ENCODE measurements around the gene DUSP15.

Gene DUSP15

DNA sequence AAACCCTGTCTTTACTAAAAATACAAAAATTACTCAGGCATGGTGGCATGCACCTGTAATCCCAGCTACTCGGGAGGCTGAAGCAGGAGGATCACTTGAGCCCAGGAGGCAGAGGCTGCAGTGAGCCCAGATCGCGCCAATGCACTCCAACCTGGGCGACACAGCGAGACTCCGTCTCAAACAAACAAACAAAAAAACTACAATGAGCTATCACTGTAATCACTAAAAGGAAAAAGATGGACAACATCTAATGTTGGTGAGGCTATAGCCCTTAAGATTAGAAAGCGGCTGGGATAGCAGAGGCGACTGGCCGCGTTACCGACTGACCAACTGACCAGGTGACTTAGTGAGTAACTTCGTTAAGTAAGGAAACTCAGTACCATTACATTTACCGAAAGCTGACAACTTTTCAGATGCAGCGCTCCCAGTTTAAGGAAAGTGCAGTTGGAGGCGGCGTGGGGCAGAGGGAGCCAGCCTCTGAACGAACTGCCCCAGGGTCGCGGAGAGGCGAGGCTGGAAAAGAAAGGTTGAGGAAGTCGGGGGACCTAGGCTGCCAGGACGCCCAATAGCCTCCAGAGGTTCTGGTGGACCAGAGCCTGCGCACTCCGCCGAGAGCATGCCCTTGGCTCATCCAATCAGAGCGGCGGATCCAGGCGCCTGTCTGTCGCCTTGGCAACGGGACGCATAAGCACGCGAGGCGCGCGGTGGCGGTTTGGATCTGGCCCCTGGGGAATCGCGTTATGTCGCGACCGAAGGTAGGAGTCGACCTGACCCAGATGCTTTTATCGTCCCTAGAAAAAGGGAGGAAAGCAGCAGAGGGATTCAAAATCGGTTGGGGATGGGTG lies 9.0 kb upstream of the DUSP15 start:
- TF ChIP-seq, protein P1, sequence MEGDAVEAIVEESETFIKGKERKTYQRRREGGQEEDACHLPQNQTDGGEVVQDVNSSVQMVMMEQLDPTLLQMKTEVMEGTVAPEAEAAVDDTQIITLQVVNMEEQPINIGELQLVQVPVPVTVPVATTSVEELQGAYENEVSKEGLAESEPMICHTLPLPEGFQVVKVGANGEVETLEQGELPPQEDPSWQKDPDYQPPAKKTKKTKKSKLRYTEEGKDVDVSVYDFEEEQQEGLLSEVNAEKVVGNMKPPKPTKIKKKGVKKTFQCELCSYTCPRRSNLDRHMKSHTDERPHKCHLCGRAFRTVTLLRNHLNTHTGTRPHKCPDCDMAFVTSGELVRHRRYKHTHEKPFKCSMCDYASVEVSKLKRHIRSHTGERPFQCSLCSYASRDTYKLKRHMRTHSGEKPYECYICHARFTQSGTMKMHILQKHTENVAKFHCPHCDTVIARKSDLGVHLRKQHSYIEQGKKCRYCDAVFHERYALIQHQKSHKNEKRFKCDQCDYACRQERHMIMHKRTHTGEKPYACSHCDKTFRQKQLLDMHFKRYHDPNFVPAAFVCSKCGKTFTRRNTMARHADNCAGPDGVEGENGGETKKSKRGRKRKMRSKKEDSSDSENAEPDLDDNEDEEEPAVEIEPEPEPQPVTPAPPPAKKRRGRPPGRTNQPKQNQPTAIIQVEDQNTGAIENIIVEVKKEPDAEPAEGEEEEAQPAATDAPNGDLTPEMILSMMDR (IDR thresholded peaks at IDR 0.05; ENCODE audit: low read depth, low read length), result no peak
- Histone ChIP-seq H3K4me3 (ENCODE audit: low read depth, low read length) (peak overlapping the region; percentile 50), H3K27ac (peak overlapping the region; percentile 58), H3K27me3 (ENCODE audit: insufficient read depth, low read depth, severe bottlenecking) (no peaks in the 10 kb centered on the region), H3K9me3 (ENCODE audit: severe bottlenecking) (peaks cover 2% of the 10 kb centered on the region), H3K36me3 (peaks cover 2% of the 10 kb centered on the region; the same call in 1 of the 2 replicates)
- peak; percentile 93 for DNase-seq

DNA sequence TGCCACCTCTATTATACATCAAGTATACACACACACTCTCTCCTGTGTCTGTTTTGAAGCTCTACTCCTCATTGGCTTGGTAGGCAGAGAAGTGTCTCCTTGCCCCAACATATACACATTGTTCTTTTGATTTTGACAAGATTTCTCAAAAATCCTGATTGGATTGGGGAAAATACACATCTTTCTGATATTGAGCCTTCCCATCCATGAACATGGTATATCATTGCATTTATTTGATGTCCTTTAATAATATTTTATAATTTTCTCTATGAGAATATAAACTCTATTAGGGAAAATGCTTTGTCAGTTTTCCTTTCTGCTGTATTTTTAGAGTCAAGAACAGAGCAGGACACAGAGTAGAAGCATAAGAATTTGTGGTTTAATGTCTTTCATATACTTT lies 7.4 kb upstream of the DUSP15 start:
- Histone ChIP-seq H3K4me3 (ENCODE audit: low read depth, low read length) (no peak overlapping the region), H3K27me3 (ENCODE audit: insufficient read depth, low read depth, severe bottlenecking) (no peaks in the 10 kb centered on the region), H3K27ac (no peak overlapping the region), H3K9me3 (ENCODE audit: severe bottlenecking) (no peaks in the 10 kb centered on the region), H3K36me3 (peaks cover 2% of the 10 kb centered on the region; the same call in 1 of the 2 replicates)
- DNase-seq, result no peak
- TF ChIP-seq, protein P1 (IDR thresholded peaks at IDR 0.05; ENCODE audit: low read depth, low read length), result no peak

DNA sequence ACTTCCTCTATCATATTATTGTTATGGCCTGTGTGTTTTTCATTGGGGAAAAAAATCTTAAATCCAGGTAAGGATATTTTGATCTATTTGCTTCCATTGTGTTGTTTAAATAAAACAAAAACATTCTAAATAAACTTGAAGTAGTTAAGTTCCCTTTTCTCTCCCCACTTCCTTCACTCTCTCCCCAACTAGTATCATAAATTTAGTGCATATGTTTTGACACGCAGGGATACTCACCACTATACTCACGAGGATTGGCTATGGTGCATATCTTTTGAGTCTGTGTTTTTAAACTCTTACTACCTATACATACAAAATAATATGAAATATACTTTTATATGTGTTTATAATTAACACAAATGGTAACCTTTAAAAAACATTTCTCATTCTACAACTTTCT lies 5.3 kb upstream of the DUSP15 start:
- DNase-seq, result no peak

DNA sequence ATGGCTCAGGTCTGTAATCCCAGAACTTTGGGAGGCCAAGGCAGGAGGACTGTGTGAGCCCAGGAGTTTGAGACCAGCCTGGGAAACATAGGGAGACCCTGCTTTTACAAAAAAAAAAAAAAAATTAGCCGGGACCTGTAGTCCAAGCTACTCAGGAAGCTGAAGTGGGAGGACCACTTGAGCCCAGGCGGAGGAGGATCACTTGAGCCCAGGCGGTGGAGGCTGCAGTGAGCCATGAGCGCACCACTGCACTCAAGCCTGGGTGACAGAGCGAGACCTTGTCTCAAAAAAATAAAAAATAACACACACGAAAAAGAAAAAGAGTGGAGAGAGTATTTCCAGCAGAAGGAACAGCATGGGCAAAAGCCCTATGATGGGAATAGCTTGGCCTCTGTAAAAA lies 2.1 kb upstream of the DUSP15 start:
- H3K36me3 ChIP-seq, result no peaks in the 10 kb centered on the region; the same call in 1 of the 2 replicates
- DNase-seq, result no peak
- H3K27me3 ChIP-seq (ENCODE audit: insufficient read depth, low read depth, severe bottlenecking), result no peaks in the 10 kb centered on the region
- H3K27ac ChIP-seq, result no peak overlapping the region
- no peak overlapping the region for H3K4me3 ChIP-seq (ENCODE audit: low read depth, low read length)
- H3K9me3 ChIP-seq (ENCODE audit: severe bottlenecking), result no peaks in the 10 kb centered on the region
- TF ChIP-seq, protein P1 (IDR thresholded peaks at IDR 0.05; ENCODE audit: low read depth, low read length), result no peak

More for the DNA sequence above, 5.3 kb upstream of the DUSP15 start:
- Histone ChIP-seq H3K36me3 (peaks cover 2% of the 10 kb centered on the region; the same call in 1 of the 2 replicates), H3K27ac (no peak overlapping the region), H3K27me3 (ENCODE audit: insufficient read depth, low read depth, severe bottlenecking) (no peaks in the 10 kb centered on the region), H3K4me3 (ENCODE audit: low read depth, low read length) (no peak overlapping the region), H3K9me3 (ENCODE audit: severe bottlenecking) (no peaks in the 10 kb centered on the region)
- TF ChIP-seq, protein P1 (IDR thresholded peaks at IDR 0.05; ENCODE audit: low read depth, low read length), result no peak

DNA sequence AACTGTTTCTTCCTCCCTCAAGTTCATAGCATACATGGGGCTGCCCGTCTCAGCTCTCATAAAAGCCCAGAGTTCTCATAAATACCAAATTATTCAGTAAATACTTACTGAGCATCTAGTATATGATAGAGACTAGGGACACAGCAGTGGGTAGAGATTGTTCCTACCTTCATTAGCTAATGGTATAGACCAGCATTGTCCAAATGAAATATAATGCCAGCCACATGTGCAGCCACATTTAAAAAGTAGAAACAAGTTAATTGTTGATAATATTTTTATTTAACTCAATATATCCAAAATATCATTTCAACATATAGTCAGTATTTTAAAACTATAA lies 1.3 kb upstream of the DUSP15 start:
- H3K4me3 ChIP-seq (ENCODE audit: low read depth, low read length), result no peak overlapping the region

More for the DNA sequence above, 1.3 kb upstream of the DUSP15 start:
- H3K27ac ChIP-seq, result no peak overlapping the region
- peaks cover 3% of the 10 kb centered on the region; the same call in 1 of the 2 replicates for H3K36me3 ChIP-seq
- no peaks in the 10 kb centered on the region for H3K9me3 ChIP-seq (ENCODE audit: severe bottlenecking)
- no peak for DNase-seq
- TF ChIP-seq, protein P1 (IDR thresholded peaks at IDR 0.05; ENCODE audit: low read depth, low read length), result no peak
- H3K27me3 ChIP-seq (ENCODE audit: insufficient read depth, low read depth, severe bottlenecking), result no peaks in the 10 kb centered on the region
